ENCODE measurements around the gene SLC25A44.
A peak's percentile ranks its signal among the peaks of the same experiment; 100 is the strongest.

Gene SLC25A44

DNA sequence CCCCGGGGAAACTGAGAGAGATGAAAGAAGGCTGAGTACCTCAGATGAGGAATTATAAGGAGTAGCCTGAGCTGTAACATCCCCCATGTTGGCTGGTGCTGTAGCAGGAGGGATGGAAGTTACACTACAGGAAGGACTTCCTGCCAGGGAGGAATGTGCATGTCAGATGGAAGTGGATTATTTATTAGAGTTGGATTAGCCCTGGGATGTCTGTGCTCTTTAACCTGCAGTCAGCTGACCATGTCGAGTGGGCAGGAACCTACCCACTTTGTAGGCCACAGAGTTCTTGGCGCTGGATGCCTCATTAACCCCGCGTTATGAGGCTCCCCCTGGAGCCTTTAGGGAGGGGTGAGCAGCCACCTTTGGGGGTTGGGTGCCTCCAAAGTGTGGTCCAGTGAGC is 41.3 kb upstream of the SLC25A44 start:
- TF ChIP-seq POLR2A (IDR thresholded peaks at IDR 0.05; ENCODE audit: low read depth, low read length), result no peak
- no peak for TF ChIP-seq TAF1 (IDR thresholded peaks at IDR 0.05; ENCODE audit: borderline replicate concordance, low read depth, low read length)
- no peak for TF ChIP-seq POLR2AphosphoS5 (IDR thresholded peaks at IDR 0.05; ENCODE audit: low read depth, low read length)
- no peak for FAIRE-seq
- no peak for DNase-seq (ENCODE audit: insufficient read length)

DNA sequence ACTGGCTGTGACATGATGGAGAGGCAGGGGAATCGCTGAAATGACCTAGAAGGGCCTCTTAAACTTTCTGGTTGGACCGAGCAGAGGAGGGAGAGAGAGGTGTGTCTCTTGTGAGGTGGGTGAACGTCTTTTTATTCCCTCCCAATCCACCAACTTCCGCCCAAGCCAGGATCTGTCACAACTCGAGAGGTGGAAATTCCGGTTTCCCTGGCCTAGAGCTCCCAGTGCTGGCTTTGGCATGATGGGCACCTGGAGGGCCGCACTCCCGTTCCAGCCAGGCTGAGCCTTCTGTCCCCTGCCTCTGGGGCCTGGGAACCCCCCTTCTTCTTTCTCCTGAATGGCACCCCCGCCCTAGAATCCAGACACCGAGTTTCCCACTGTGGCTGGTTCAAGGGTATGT is 40.5 kb upstream of the SLC25A44 start, which contains the start of gene SEMA4A:
Gene SEMA4A, plus strand, starts transcription at position 224 of the 400 bp plus-strand sequence. CDS start 994 bp downstream, outside the sequence.
- DNase-seq (ENCODE audit: insufficient read length) (no peak), FAIRE-seq (no peak)
- TF ChIP-seq TAF1 (IDR thresholded peaks at IDR 0.05; ENCODE audit: borderline replicate concordance, low read depth, low read length) (no peak), POLR2AphosphoS5 (IDR thresholded peaks at IDR 0.05; ENCODE audit: low read depth, low read length) (no peak), POLR2A (IDR thresholded peaks at IDR 0.05; ENCODE audit: low read depth, low read length) (no peak)

- peak; percentile 86 for DNase-seq (ENCODE audit: insufficient read length)
- FAIRE-seq, result peak; percentile 85
- TF ChIP-seq TAF1 (IDR thresholded peaks at IDR 0.05; ENCODE audit: borderline replicate concordance, low read depth, low read length) (no peak), POLR2AphosphoS5 (IDR thresholded peaks at IDR 0.05; ENCODE audit: low read depth, low read length) (0 out of 2 replicates have a peak, but pooled peaks have one; percentile 39), POLR2A (IDR thresholded peaks at IDR 0.05; ENCODE audit: low read depth, low read length) (peak; percentile 70)
Observed at GRCh38 chr1:156154317-156154749, 39.6 kb upstream of the SLC25A44 start.

GRCh38 chr1:156155756-156156510 is 38.0 kb upstream of the SLC25A44 start:
- no peak for DNase-seq (ENCODE audit: insufficient read length)
- TF ChIP-seq TAF1 (IDR thresholded peaks at IDR 0.05; ENCODE audit: borderline replicate concordance, low read depth, low read length), result no peak
- no peak for TF ChIP-seq POLR2AphosphoS5 (IDR thresholded peaks at IDR 0.05; ENCODE audit: low read depth, low read length)
- no peak for TF ChIP-seq POLR2A (IDR thresholded peaks at IDR 0.05; ENCODE audit: low read depth, low read length)
- no peak for FAIRE-seq

- DNase-seq (ENCODE audit: insufficient read length) (no peak), FAIRE-seq (peak; percentile 14)
- TF ChIP-seq POLR2AphosphoS5 (IDR thresholded peaks at IDR 0.05; ENCODE audit: low read depth, low read length), result no peak
- TF ChIP-seq POLR2A (IDR thresholded peaks at IDR 0.05; ENCODE audit: low read depth, low read length), result no peak
- TF ChIP-seq TAF1 (IDR thresholded peaks at IDR 0.05; ENCODE audit: borderline replicate concordance, low read depth, low read length), result no peak
Observed at GRCh38 chr1:156157506-156157905, 36.4 kb upstream of the SLC25A44 start.

- TF ChIP-seq POLR2AphosphoS5 (IDR thresholded peaks at IDR 0.05; ENCODE audit: low read depth, low read length), result no peak
- TF ChIP-seq TAF1 (IDR thresholded peaks at IDR 0.05; ENCODE audit: borderline replicate concordance, low read depth, low read length), result no peak
- TF ChIP-seq POLR2A (IDR thresholded peaks at IDR 0.05; ENCODE audit: low read depth, low read length), result no peak
- no peak for FAIRE-seq
Observed at GRCh38 chr1:156157966-156158365, 35.9 kb upstream of the SLC25A44 start.

GRCh38 chr1:156160000-156160742 is 33.7 kb upstream of the SLC25A44 start:
- FAIRE-seq, result no peak
- TF ChIP-seq POLR2AphosphoS5 (IDR thresholded peaks at IDR 0.05; ENCODE audit: low read depth, low read length), result no peak
- no peak for TF ChIP-seq POLR2A (IDR thresholded peaks at IDR 0.05; ENCODE audit: low read depth, low read length)
- TF ChIP-seq TAF1 (IDR thresholded peaks at IDR 0.05; ENCODE audit: borderline replicate concordance, low read depth, low read length), result no peak
- DNase-seq (ENCODE audit: insufficient read length), result no peak

More at GRCh38 chr1:156157966-156158365, 35.9 kb upstream of the SLC25A44 start:
- DNase-seq (ENCODE audit: insufficient read length), result no peak

GRCh38 chr1:156160743-156161171 is 33.1 kb upstream of the SLC25A44 start:
- no peak for FAIRE-seq
- no peak for TF ChIP-seq POLR2A (IDR thresholded peaks at IDR 0.05; ENCODE audit: low read depth, low read length)
- TF ChIP-seq TAF1 (IDR thresholded peaks at IDR 0.05; ENCODE audit: borderline replicate concordance, low read depth, low read length), result no peak
- TF ChIP-seq POLR2AphosphoS5 (IDR thresholded peaks at IDR 0.05; ENCODE audit: low read depth, low read length), result no peak
- no peak for DNase-seq (ENCODE audit: insufficient read length)

DNA sequence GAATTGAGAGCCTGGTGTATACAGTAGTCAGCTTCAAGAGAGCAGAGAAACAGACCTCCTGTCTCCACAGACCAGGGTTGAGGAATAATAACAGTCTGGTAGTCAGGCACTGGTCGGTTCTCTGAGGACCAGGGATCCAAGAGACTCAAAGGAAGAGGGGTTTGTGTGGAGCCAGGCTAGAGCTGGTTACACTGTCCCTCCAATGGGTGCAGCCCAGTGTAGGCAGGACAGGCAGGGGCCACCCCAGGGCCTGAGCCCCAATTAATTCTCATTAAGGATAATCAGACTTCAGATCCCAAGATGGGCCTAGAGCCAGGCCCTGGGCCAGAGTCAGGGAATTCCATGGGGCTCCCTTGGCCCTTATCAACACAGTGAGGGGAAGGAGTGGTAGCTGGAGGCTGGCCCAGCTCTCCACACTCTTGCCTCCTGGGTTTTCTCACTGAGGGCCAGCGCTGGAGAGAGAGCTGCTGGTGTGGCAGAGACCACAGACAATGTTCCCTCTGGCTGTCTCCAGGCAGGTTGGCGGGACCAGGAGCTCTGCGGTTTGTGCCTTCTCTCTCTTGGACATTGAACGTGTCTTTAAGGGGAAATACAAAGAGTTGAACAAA is 31.4 kb upstream of the SLC25A44 start:
- TF ChIP-seq POLR2AphosphoS5 (IDR thresholded peaks at IDR 0.05; ENCODE audit: low read depth, low read length) (no peak), POLR2A (IDR thresholded peaks at IDR 0.05; ENCODE audit: low read depth, low read length) (no peak), TAF1 (IDR thresholded peaks at IDR 0.05; ENCODE audit: borderline replicate concordance, low read depth, low read length) (no peak)
- no peak for FAIRE-seq
- DNase-seq (ENCODE audit: insufficient read length), result no peak

DNA sequence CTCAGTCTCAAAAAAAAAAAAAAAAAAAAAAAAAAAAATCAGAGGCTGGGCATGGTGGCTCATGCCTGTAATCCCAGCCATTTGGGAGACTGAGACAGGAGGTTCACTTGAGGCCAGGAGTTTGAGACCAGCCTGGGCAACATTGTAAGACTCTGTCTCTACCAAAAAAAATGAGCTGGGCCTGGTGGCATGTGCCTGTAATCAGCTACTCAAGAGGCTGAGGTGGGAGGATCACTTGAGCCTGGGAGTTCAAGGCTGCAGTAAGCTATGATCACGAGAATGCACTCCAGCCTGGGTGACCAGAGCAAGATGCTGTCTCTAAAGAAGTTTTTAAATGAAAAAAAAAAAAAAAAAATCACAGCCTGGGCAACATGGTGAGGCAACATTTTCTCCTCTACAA is 30.2 kb upstream of the SLC25A44 start:
- FAIRE-seq (no peak), DNase-seq (ENCODE audit: insufficient read length) (no peak)
- TF ChIP-seq POLR2AphosphoS5 (IDR thresholded peaks at IDR 0.05; ENCODE audit: low read depth, low read length) (no peak), TAF1 (IDR thresholded peaks at IDR 0.05; ENCODE audit: borderline replicate concordance, low read depth, low read length) (no peak), POLR2A (IDR thresholded peaks at IDR 0.05; ENCODE audit: low read depth, low read length) (no peak)
